HL-60/S4 treated with phorbol 12-myristate 13-acetate at 8.2 ng/mL for 4 days and 3 days (cell line): ENCODE data around the gene PEX14.

Experiments used
- in situ Hi-C: fragments of 300-500 bp; cut with MboI; formaldehyde crosslinking; loops from 2 replicates; pipeline ENCODE4 v1.15.0; 2022; ENCODE audit warnings: low sequenced_read_pairs

Gene PEX14

GRCh38 chr1:10538646-10539355 is 64.1 kb downstream of the PEX14 start:
- in situ Hi-C loops, result no loop called here

- in situ Hi-C loops, result no loop called here
These were observed 64.8 kb downstream of the PEX14 start for GRCh38 chr1:10539411-10540043.

- in situ Hi-C loops, result no loop called here
These were observed 65.7 kb downstream of the PEX14 start for GRCh38 chr1:10540277-10541005.

GRCh38 chr1:10541286-10541685 is 66.5 kb downstream of the PEX14 start:
- in situ Hi-C loops, result no loop called here

- in situ Hi-C loops, result no loop called here
These were observed 69.5 kb downstream of the PEX14 start for GRCh38 chr1:10544239-10544638.

- in situ Hi-C loops, result no loop called here
These were observed 72.1 kb downstream of the PEX14 start for GRCh38 chr1:10546896-10547295.

- in situ Hi-C loops, result no loop called here
These were observed 75.3 kb downstream of the PEX14 start for GRCh38 chr1:10549904-10550664.

- in situ Hi-C loops, result no loop called here
These were observed 78.4 kb downstream of the PEX14 start for GRCh38 chr1:10553118-10553517.

- in situ Hi-C loops, result no loop called here
These were observed 81.1 kb downstream of the PEX14 start for GRCh38 chr1:10555635-10556429.

- in situ Hi-C loops, result no loop called here
These were observed 81.8 kb downstream of the PEX14 start for GRCh38 chr1:10556430-10557005.

GRCh38 chr1:10557714-10558113 is 83.0 kb downstream of the PEX14 start:
- in situ Hi-C loops, result no loop called here

- in situ Hi-C loops, result no loop called here
These were observed 84.6 kb downstream of the PEX14 start for GRCh38 chr1:10559386-10559785.

GRCh38 chr1:10561497-10561896 is 86.7 kb downstream of the PEX14 start:
- in situ Hi-C loops, result no loop called here

- in situ Hi-C loops, result no loop called here
These were observed 87.2 kb downstream of the PEX14 start for GRCh38 chr1:10561955-10562354.

- in situ Hi-C loops, result no loop called here
These were observed 89.3 kb downstream of the PEX14 start for GRCh38 chr1:10564063-10564462.

GRCh38 chr1:10569531-10569930 is 94.8 kb downstream of the PEX14 start:
- in situ Hi-C loops, result no loop called here

- in situ Hi-C loops, result no loop called here
These were observed 100.9 kb downstream of the PEX14 start for GRCh38 chr1:10575616-10576015.

- in situ Hi-C loops, result no loop called here
These were observed 103.3 kb downstream of the PEX14 start for GRCh38 chr1:10578070-10578469.

GRCh38 chr1:10583641-10584040 is 108.9 kb downstream of the PEX14 start:
- in situ Hi-C loops, result no loop called here

GRCh38 chr1:10585242-10585641 is 110.5 kb downstream of the PEX14 start:
- in situ Hi-C loops, result no loop called here
